Spleen (tissue), 7 donors: ENCODE measurements around the gene TBPL1.

ENCODE experiments used
- POLR2A ChIP-seq, 3 donors: fragments of 450-650 bp; IDR thresholded peaks; one replicate each; pipeline ENCODE4 v1.5.1; 2017; ENCODE audit warnings: antibody characterized with exemption in 3 of 3, mild to moderate bottlenecking in 1 of 3
- TF ChIP-seq, protein P1 (sequence below), 11 experiments: fragments of 200-600 bp in 7 of 11; fragments of 450-650 bp in 4 of 11; sonication (generic) in 4 of 11; IDR thresholded peaks in 8 of 11; conservative IDR thresholded peaks in 3 of 11; 1 replicate in 7 of 11; 2 replicates in 4 of 11; pipeline versions ENCODE4 v1.4.0 to v1.8.0; 2016 to 2021; ENCODE audit warnings: antibody characterized with exemption in 11 of 11, inconsistent platforms in 4 of 11, mild to moderate bottlenecking in 1 of 11
- donor health status: DM: no; HTN: no; CAD: no; lungs with moderate emphysema.
- donor health status: DM: no; HTN: no; CAD: no.
- donor health status: DM: no; HTN: no; CAD: no.

DNA sequence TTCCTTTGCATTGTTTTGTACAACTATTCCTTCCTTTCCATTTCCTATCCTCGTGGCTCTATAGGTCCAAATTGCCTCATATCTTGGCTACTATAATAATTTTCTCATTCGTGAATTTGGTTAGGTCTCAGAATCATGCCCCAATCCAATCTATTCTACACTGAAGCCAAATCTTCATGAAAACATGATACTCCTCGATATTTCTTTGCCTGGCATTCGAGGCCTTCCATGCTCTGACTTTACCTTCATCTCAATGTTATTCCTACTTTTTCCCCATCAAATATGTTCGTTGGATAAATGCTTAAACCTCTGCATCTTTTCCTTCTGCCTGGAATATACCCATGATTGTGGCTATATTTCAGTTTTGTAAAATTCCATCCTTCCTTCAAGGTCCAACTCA, 33.7 kb upstream of the TBPL1 start:
- TF ChIP-seq, protein P1, sequence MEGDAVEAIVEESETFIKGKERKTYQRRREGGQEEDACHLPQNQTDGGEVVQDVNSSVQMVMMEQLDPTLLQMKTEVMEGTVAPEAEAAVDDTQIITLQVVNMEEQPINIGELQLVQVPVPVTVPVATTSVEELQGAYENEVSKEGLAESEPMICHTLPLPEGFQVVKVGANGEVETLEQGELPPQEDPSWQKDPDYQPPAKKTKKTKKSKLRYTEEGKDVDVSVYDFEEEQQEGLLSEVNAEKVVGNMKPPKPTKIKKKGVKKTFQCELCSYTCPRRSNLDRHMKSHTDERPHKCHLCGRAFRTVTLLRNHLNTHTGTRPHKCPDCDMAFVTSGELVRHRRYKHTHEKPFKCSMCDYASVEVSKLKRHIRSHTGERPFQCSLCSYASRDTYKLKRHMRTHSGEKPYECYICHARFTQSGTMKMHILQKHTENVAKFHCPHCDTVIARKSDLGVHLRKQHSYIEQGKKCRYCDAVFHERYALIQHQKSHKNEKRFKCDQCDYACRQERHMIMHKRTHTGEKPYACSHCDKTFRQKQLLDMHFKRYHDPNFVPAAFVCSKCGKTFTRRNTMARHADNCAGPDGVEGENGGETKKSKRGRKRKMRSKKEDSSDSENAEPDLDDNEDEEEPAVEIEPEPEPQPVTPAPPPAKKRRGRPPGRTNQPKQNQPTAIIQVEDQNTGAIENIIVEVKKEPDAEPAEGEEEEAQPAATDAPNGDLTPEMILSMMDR (IDR thresholded peaks at IDR 0.05 in 8 of 11, conservative IDR thresholded peaks at IDR 0.05 in 3 of 11), result no peak
- TF ChIP-seq POLR2A (IDR thresholded peaks at IDR 0.05), result no peak
